Loucy (cell line): Measurements from ENCODE around the gene ARID1B.

ENCODE experiments used
- CTCF ChIP-seq: fragments of 200-600 bp; sonication (generic); conservative IDR thresholded peaks from 2 replicates; pipeline ENCODE4 v1.5.1; 2014; ENCODE audit warnings: mild to moderate bottlenecking, antibody characterized with exemption, low read length
- EZH2phosphoT487 ChIP-seq: fragments of 200-600 bp; IDR thresholded peaks from 2 replicates; pipeline ENCODE4 v1.6.1; 2018; ENCODE audit warnings: antibody characterized with exemption, mild to moderate bottlenecking, moderate library complexity, borderline replicate concordance

- no peak for TF ChIP-seq CTCF
- no peak for TF ChIP-seq EZH2phosphoT487
These were observed 177.0 kb downstream of the ARID1B start for GRCh38 chr6:156954191-156954590.
